Psoas muscle (tissue), 8 donors: ENCODE measurements around the gene TUT7. TPM values are rescaled to one million over a fixed set of nuclear protein-coding genes. Genes with fewer than 3 reads are reported as not detected.

Experiments used
- ATAC-seq, 4 donors: fragments of 200-7000 bp; cut with Tn5 transposase; one replicate each; pipeline ENCODE4 v1.9.1; 2020; ENCODE audit warnings: moderate library complexity in 3 of 4, mild to moderate bottlenecking in 2 of 4
- DNase-seq, 2 donors: peaks; one replicate each; pipeline ENCODE4 v3.0.0-alpha.2; 2020
- H3K27ac ChIP-seq: fragments of 200-600 bp; one replicate; pipeline ENCODE4 v1.8.0; 2022
- H3K27me3 ChIP-seq, 3 donors: fragments of 200-600 bp in 1 of 3; one replicate each; pipeline versions ENCODE4 v1.6.1 to v1.8.0; 2013 to 2022; ENCODE audit warnings: low read length in 2 of 3, mild to moderate bottlenecking in 2 of 3, moderate library complexity in 1 of 3; ENCODE audit not compliant: insufficient read depth in 3 of 3
- H3K36me3 ChIP-seq, 2 donors: fragments of 200-600 bp in 1 of 2; one replicate each; pipeline versions ENCODE4 v1.6.1 to v1.8.0; 2013 to 2022; ENCODE audit warnings: low read depth in 1 of 2, mild to moderate bottlenecking in 1 of 2, moderate library complexity in 1 of 2; ENCODE audit not compliant: insufficient read depth in 1 of 2
- H3K4me1 ChIP-seq: fragments of 200-600 bp; one replicate; pipeline ENCODE4 v1.8.0; 2022
- H3K4me3 ChIP-seq: fragments of 200-600 bp; one replicate; pipeline ENCODE4 v1.8.0; 2022; ENCODE audit warnings: mild to moderate bottlenecking
- H3K9me3 ChIP-seq: fragments of 200-600 bp; one replicate; pipeline ENCODE4 v1.8.0; 2022
- CTCF ChIP-seq: fragments of 200-600 bp; IDR thresholded peaks from one replicate; pipeline ENCODE4 v1.8.0; 2022; ENCODE audit warnings: antibody characterized with exemption
- WGBS, 3 donors: extraction: QIAGEN DNeasy Blood & Tissue Kit; methylation state at CpG; one replicate each; pipeline versions ENCODE4 v1.1.6 to v1.1.7; 2013; 5-methylcytosine and 5-hydroxymethylcytosine counted together
- intact Hi-C, 2 donors: fragments of 100-400 bp; cut with DNase I; formaldehyde crosslinking; loops; one replicate each; pipeline versions ENCODE4 v1.11.0 to v1.14.2; 2022
- polyA plus RNA-seq, 3 donors: library from polyadenylated mRNA; stranded (reverse); fragments of 200-250 nt; gene quantifications; one replicate each; pipeline ENCODE4 v1.2.3, GENCODE V29; 2013
- total RNA-seq, 4 donors: library from RNA; stranded (reverse); fragmentation: NEBNext Ultra II Directional in 2 of 4; extraction: Animal tissue kit (Norgen Biotek cat#: 25700) in 2 of 4; gene quantifications; one replicate each; pipeline versions ENCODE4 v1.2.1 to v1.2.4, GENCODE V29; 2021 to 2023
- donor health status: healthy with polysubstance abuse.
- donor health status: DM: no; HTN: no; CAD: no; lungs with moderate emphysema.
- donor health status: Bipolar disorder and iron deficiency.
- donor health status: healthy.
- donor health status: DM: yes; HTN: yes; CAD: no.
- donor health status: DM: no; HTN: no; CAD: no.
- donor health status: DM: no; HTN: no; CAD: no.
- donor health status: DM: yes; HTN: yes; CAD: no.

The TUT7 gene
- total and polyA plus RNA-seq, 7 donors = 9.4 to 21.3 (median 15.5) TPM

- Histone ChIP-seq H3K4me1 (no peaks in the 10 kb centered on the region), H3K4me3 (no peak overlapping the region), H3K36me3 (peaks cover 27 to 100% of the 10 kb centered on the region in 2 donors), H3K27ac (no peak overlapping the region), H3K9me3 (no peaks in the 10 kb centered on the region), H3K27me3 (no peaks in the 10 kb centered on the region)
- intact Hi-C loops = loop anchor here in 1 of 2 donors (10.0 kb wide), 1 partner anchor 373 kb away; no protein-coding TSS in a partner anchor
- DNase-seq (no peak), ATAC-seq (no peak)
- TF ChIP-seq CTCF = no peak
- WGBS, 3 donors = 88 to 91% (median 89%) methylated on average over 9 of the region's 9 CpGs
These were observed 16.6 kb downstream of the TUT7 start for GRCh38 chr9:86337469-86338108.

GRCh38 chr9:86336058-86336457 lies 18.2 kb downstream of the TUT7 start:
- intact Hi-C loops = loop anchor here in 1 of 2 donors (10.0 kb wide), 1 partner anchor 371 kb away; no protein-coding TSS in a partner anchor
- H3K27ac ChIP-seq = no peak overlapping the region
- no peaks in the 10 kb centered on the region for H3K9me3 ChIP-seq
- peaks cover 19 to 100% of the 10 kb centered on the region in 2 donors for H3K36me3 ChIP-seq
- no peaks in the 10 kb centered on the region for H3K4me1 ChIP-seq
- no peak for TF ChIP-seq CTCF
- no peaks in the 10 kb centered on the region for H3K27me3 ChIP-seq
- WGBS, 3 donors = 93 to 100% (median 97%) methylated on average over 1 of the region's 1 CpG
- no peak overlapping the region for H3K4me3 ChIP-seq
- no peak for ATAC-seq
- no peak for DNase-seq

GRCh38 chr9:86333651-86334050 lies 20.6 kb downstream of the TUT7 start:
- ATAC-seq (no peak), DNase-seq (no peak)
- intact Hi-C loops = loop anchor here in 1 of 2 donors (10.0 kb wide), 1 partner anchor 369 kb away; no protein-coding TSS in a partner anchor
- H3K36me3 ChIP-seq = peaks cover 17 to 100% of the 10 kb centered on the region in 2 donors
- no peaks in the 10 kb centered on the region for H3K27me3 ChIP-seq
- H3K4me1 ChIP-seq = no peaks in the 10 kb centered on the region
- H3K27ac ChIP-seq = no peak overlapping the region
- 80 to 88% (median 82%) methylated on average over 2 of the region's 2 CpGs for WGBS, 3 donors
- H3K9me3 ChIP-seq = no peaks in the 10 kb centered on the region
- TF ChIP-seq CTCF = no peak
- no peak overlapping the region for H3K4me3 ChIP-seq

- H3K27ac ChIP-seq = no peak overlapping the region
- peaks cover 17 to 100% of the 10 kb centered on the region in 2 donors for H3K36me3 ChIP-seq
- H3K9me3 ChIP-seq = no peaks in the 10 kb centered on the region
- no peak overlapping the region for H3K4me3 ChIP-seq
- ATAC-seq (no peak), DNase-seq (no peak)
- 90 to 97% (median 94%) methylated on average over 5 of the region's 5 CpGs for WGBS, 3 donors
- no peaks in the 10 kb centered on the region for H3K27me3 ChIP-seq
- no peaks in the 10 kb centered on the region for H3K4me1 ChIP-seq
- no peak for TF ChIP-seq CTCF
- intact Hi-C loops = loop anchor here in 1 of 2 donors (10.0 kb wide), 1 partner anchor 365 kb away; no protein-coding TSS in a partner anchor
These were observed 24.0 kb downstream of the TUT7 start for GRCh38 chr9:86330186-86330585.
